ELR (cell line): ENCODE results near the gene SRGAP2.
A peak's percentile ranks its signal among the peaks of the same experiment; 100 is the strongest.
"Not testable (repeated sequence)": the region's sequence is repeated elsewhere in the genome, so short reads cannot be mapped to it uniquely, and the experiment has no call there.

Source experiments
- DNase-seq: peaks from one replicate; pipeline ENCODE4 v3.0.0-alpha.2; 2015; ENCODE audit warnings: low read depth

SRGAP2 gene

GRCh38 chr1:206203364-206204158 lies at the start of gene SRGAP2:
TSS of gene SRGAP2 (plus strand) at chr1:206203541. CDS start at chr1:206205971, 2,430 bp downstream.
- peak; percentile 57 for DNase-seq

GRCh38 chr1:206167350-206168029 lies 35.9 kb upstream of the SRGAP2 start:
- DNase-seq, result not testable (repeated sequence)

GRCh38 chr1:206169794-206170193 lies 33.5 kb upstream of the SRGAP2 start:
- DNase-seq, result not testable (repeated sequence)

GRCh38 chr1:206173110-206173719 lies 30.1 kb upstream of the SRGAP2 start:
- DNase-seq, result not testable (repeated sequence)

GRCh38 chr1:206174182-206174868 lies 29.0 kb upstream of the SRGAP2 start:
- peak; percentile 37 for DNase-seq

- peak; percentile 51 for DNase-seq
Measured at GRCh38 chr1:206175459-206176113, 27.8 kb upstream of the SRGAP2 start.

- not testable (repeated sequence) for DNase-seq
Measured at GRCh38 chr1:206176114-206176502, 27.2 kb upstream of the SRGAP2 start.

- peak; percentile 85 for DNase-seq
Measured at GRCh38 chr1:206178061-206178989, 25.0 kb upstream of the SRGAP2 start.

- DNase-seq, result not testable (repeated sequence)
Measured at GRCh38 chr1:206179666-206180065, 23.7 kb upstream of the SRGAP2 start.

GRCh38 chr1:206182368-206183317 lies 20.7 kb upstream of the SRGAP2 start:
- peak; percentile 48 for DNase-seq

GRCh38 chr1:206183788-206184187 lies 19.6 kb upstream of the SRGAP2 start:
- DNase-seq, result not testable (repeated sequence)

GRCh38 chr1:206185778-206186177 lies 17.6 kb upstream of the SRGAP2 start:
- DNase-seq, result not testable (repeated sequence)

GRCh38 chr1:206186826-206187225 lies 16.5 kb upstream of the SRGAP2 start:
- DNase-seq, result not testable (repeated sequence)

- DNase-seq, result not testable (repeated sequence)
Measured at GRCh38 chr1:206195182-206195581, 8.2 kb upstream of the SRGAP2 start.

GRCh38 chr1:206196748-206197424 lies 6.5 kb upstream of the SRGAP2 start:
- not testable (repeated sequence) for DNase-seq

- DNase-seq, result peak; percentile 100
Measured at GRCh38 chr1:206202789-206203363, 465 bp upstream of the SRGAP2 start, which contains the start of gene FAM72A. TSS of gene FAM72A (minus strand) at chr1:206202839. CDS start at chr1:206202025, 814 bp downstream.

GRCh38 chr1:206204159-206204511 lies 794 bp downstream of the SRGAP2 start:
- not testable (repeated sequence) for DNase-seq

GRCh38 chr1:206204871-206205270 lies 1.5 kb downstream of the SRGAP2 start:
- peak; percentile 19 for DNase-seq
